HCT116 (cell line): ENCODE data around the gene THSD4. TPM values are rescaled to one million over a fixed set of nuclear protein-coding genes. Genes with fewer than 3 reads are reported as not detected.

Source experiments
- ATAC-seq: fragments of 200-7000 bp; cut with Tn5 transposase; 2 replicates; pipeline ENCODE4 v1.9.1; 2020; ENCODE audit warnings: mild to moderate bottlenecking, moderate library complexity
- BruUV-seq: library from RNA; stranded (reverse); fragments of 400-500 nt; replicated peaks from 2 replicates; lab custom pipeline; 2021; lab: Mats Ljungman, UMichigan
- CTCF ChIA-PET: fragments of 300-600 bp; sonication (Branson Sonifier 250); formaldehyde crosslinking; loops from one replicate; lab custom pipeline; 2021; ENCODE audit warnings: antibody characterized with exemption; lab: Charles Lee
- POLR2A ChIA-PET: fragments of 300-600, 350-600 bp; sonication (Branson Sonifier 250); formaldehyde crosslinking; loops from one replicate; lab custom pipeline; 2021; ENCODE audit warnings: antibody characterized with exemption; lab: Charles Lee
- RAD21 ChIA-PET, 2 experiments: fragments of 300-600 bp; sonication (Branson Sonifier 250); formaldehyde crosslinking; loops; one replicate each; lab custom pipeline; 2023; ENCODE audit warnings: low total read pairs in 2 of 2; ENCODE audit not compliant: uncharacterized antibody in 2 of 2, unreplicated experiment in 2 of 2, low non-redundant PET in 1 of 2; lab: Charles Lee
- DNase-seq: peaks from one replicate; pipeline ENCODE4 v3.0.0-alpha.2; 2010; ENCODE audit warnings: low read depth, low spot score
- H2AFZ ChIP-seq: fragments of 200-600 bp; shearing (Covaris generic), sonication (generic); 2 replicates; pipeline ENCODE4 v1.6.1; 2017; ENCODE audit warnings: low read depth, mixed run types, mixed read lengths, antibody characterized with exemption, low read length; ENCODE audit not compliant: poor library complexity, severe bottlenecking
- H3K27ac ChIP-seq: 2 replicates; pipeline ENCODE4 v1.5.1; 2012; ENCODE audit warnings: low read depth, low read length
- H3K27me3 ChIP-seq: fragments of 200-600 bp; sonication (generic); 2 replicates; pipeline ENCODE4 v1.6.1; 2016; ENCODE audit warnings: mixed run types, low read length, mixed read lengths; ENCODE audit not compliant: insufficient read depth
- H3K36me3 ChIP-seq, 2 experiments: fragments of 200-500 bp in 1 of 2; fragments of 200-600 bp in 1 of 2; sonication (Bioruptor generic) in 1 of 2; sonication (generic) in 1 of 2; 2 replicates each; pipeline versions ENCODE4 v1.5.1 to v1.6.1; 2014 to 2016; ENCODE audit warnings: low read length in 2 of 2, inconsistent platforms in 1 of 2, mixed read lengths in 1 of 2, mixed run types in 1 of 2; ENCODE audit not compliant: insufficient read depth in 2 of 2, control insufficient read depth in 1 of 2
- H3K4me1 ChIP-seq, 2 experiments: fragments of 200-600 bp in 1 of 2; sonication (generic) in 1 of 2; 2 replicates each; pipeline versions ENCODE4 v1.5.1 to v1.6.1; 2012 to 2017; ENCODE audit warnings: low read length in 2 of 2, inconsistent platforms in 1 of 2, mild to moderate bottlenecking in 1 of 2, mixed read lengths in 1 of 2, mixed run types in 1 of 2, moderate library complexity in 1 of 2; ENCODE audit not compliant: insufficient read depth in 2 of 2, control insufficient read depth in 1 of 2
- H3K4me2 ChIP-seq: fragments of 200-600 bp; sonication (generic); 2 replicates; pipeline ENCODE4 v1.6.1; 2017; ENCODE audit warnings: mixed run types, low read length, mixed read lengths
- H3K4me3 ChIP-seq, 2 experiments: fragments of 200-600 bp in 1 of 2; sonication (generic) in 1 of 2; replicated peaks in 1 of 2; 2 replicates each; pipeline ENCODE4 v1.5.1; 2011 to 2016; ENCODE audit warnings: low read length in 2 of 2, control low read depth in 1 of 2, low read depth in 1 of 2, mild to moderate bottlenecking in 1 of 2, mixed read lengths in 1 of 2, mixed run types in 1 of 2
- H3K79me2 ChIP-seq: fragments of 200-600 bp; sonication (generic); 2 replicates; pipeline ENCODE4 v1.6.1; 2017; ENCODE audit warnings: mild to moderate bottlenecking, mixed run types, low read length, moderate library complexity, mixed read lengths; ENCODE audit not compliant: insufficient read depth
- H3K9ac ChIP-seq: fragments of 200-600 bp; sonication (generic); 2 replicates; pipeline ENCODE4 v1.6.1; 2016; ENCODE audit warnings: low read length, mixed read lengths
- H3K9me2 ChIP-seq: fragments of 200-600 bp; sonication (generic), shearing (Covaris generic); 2 replicates; pipeline ENCODE4 v1.6.1; 2017; ENCODE audit warnings: mixed run types, mild to moderate bottlenecking, moderate library complexity; ENCODE audit not compliant: insufficient read depth
- H3K9me3 ChIP-seq, 2 experiments: fragments of 200-500 bp in 1 of 2; fragments of 200-600 bp in 1 of 2; sonication (Bioruptor generic) in 1 of 2; sonication (generic) in 1 of 2; 2 replicates each; pipeline ENCODE4 v1.6.1; 2014 to 2017; ENCODE audit warnings: low read length in 2 of 2, mixed read lengths in 2 of 2, inconsistent platforms in 1 of 2, low read depth in 1 of 2, mild to moderate bottlenecking in 1 of 2, mixed run types in 1 of 2, moderate library complexity in 1 of 2; ENCODE audit not compliant: control insufficient read depth in 1 of 2, insufficient read depth in 1 of 2
- H4K20me1 ChIP-seq: fragments of 200-600 bp; sonication (generic), shearing (Covaris generic); 2 replicates; pipeline ENCODE4 v1.6.1; 2017; ENCODE audit warnings: mixed run types, mild to moderate bottlenecking, moderate library complexity; ENCODE audit not compliant: insufficient read depth
- CBX3 ChIP-seq: IDR thresholded peaks from 2 replicates; pipeline ENCODE4 v1.6.1; 2012; ENCODE audit warnings: low read depth
- CEBPB ChIP-seq: IDR thresholded peaks from 2 replicates; pipeline ENCODE4 v1.6.1; 2012; ENCODE audit warnings: low read depth
- EGR1 ChIP-seq: IDR thresholded peaks from 2 replicates; pipeline ENCODE4 v1.6.1; 2012; ENCODE audit warnings: low read depth
- FOSL1 ChIP-seq: IDR thresholded peaks from 2 replicates; pipeline ENCODE4 v1.6.1; 2012; ENCODE audit warnings: low read depth
- JUND ChIP-seq: IDR thresholded peaks from 2 replicates; pipeline ENCODE4 v1.6.1; 2012
- POLR2A ChIP-seq: IDR thresholded peaks from 2 replicates; pipeline ENCODE4 v1.7.0; 2011; ENCODE audit warnings: borderline replicate concordance; ENCODE audit not compliant: insufficient read depth, insufficient read length; ENCODE audit errors: extremely low read depth
- POLR2AphosphoS5 ChIP-seq: IDR thresholded peaks from 2 replicates; pipeline ENCODE4 v1.6.1; 2011; ENCODE audit warnings: mild to moderate bottlenecking, low read depth, low read length, moderate library complexity
- RAD21 ChIP-seq: IDR thresholded peaks from 2 replicates; pipeline ENCODE4 v1.6.1; 2012; ENCODE audit warnings: low read depth, mild to moderate bottlenecking
- SIN3A ChIP-seq: IDR thresholded peaks from 2 replicates; pipeline ENCODE4 v1.6.1; 2012; ENCODE audit warnings: low read depth
- SP1 ChIP-seq: IDR thresholded peaks from 2 replicates; pipeline ENCODE4 v1.6.1; 2012; ENCODE audit warnings: low read depth
- SRF ChIP-seq: IDR thresholded peaks from 2 replicates; pipeline ENCODE4 v1.6.1; 2012; ENCODE audit warnings: low read depth
- TCF7L2 ChIP-seq: IDR thresholded peaks from 2 replicates; pipeline ENCODE4 v1.7.0; 2011; ENCODE audit warnings: borderline replicate concordance, inconsistent platforms; ENCODE audit not compliant: insufficient read depth, insufficient read length; ENCODE audit errors: extremely low read depth
- YY1 ChIP-seq: IDR thresholded peaks from 2 replicates; pipeline ENCODE4 v1.6.1; 2011; ENCODE audit warnings: low read length, low read depth, moderate library complexity, mild to moderate bottlenecking; ENCODE audit not compliant: insufficient replicate concordance; ENCODE audit errors: extremely low read depth
- ZBTB33 ChIP-seq: IDR thresholded peaks from 2 replicates; pipeline ENCODE4 v1.6.1; 2011; ENCODE audit warnings: mild to moderate bottlenecking, low read length, moderate library complexity; ENCODE audit not compliant: insufficient replicate concordance; ENCODE audit errors: extremely low read depth
- ZNF274 ChIP-seq: fragments of 200-500 bp; sonication (Bioruptor generic); IDR thresholded peaks from 2 replicates; pipeline ENCODE4 v1.6.1; 2014; ENCODE audit warnings: mild to moderate bottlenecking, low read depth, low read length, inconsistent platforms
- intact Hi-C: fragments of 100-400 bp; cut with micrococcal nuclease; formaldehyde crosslinking; loops from 2 replicates; pipeline ENCODE4 v1.10.0; 2022
- total RNA-seq: library from RNA; stranded (reverse); gene quantifications from one replicate; pipeline ENCODE4 v1.2.1, GENCODE V29; 2021; ENCODE audit not compliant: unreplicated experiment
- TF ChIP-seq, protein P1 (sequence below): IDR thresholded peaks from 2 replicates; pipeline ENCODE4 v1.6.1; 2012
- TF ChIP-seq, protein P2 (sequence below): IDR thresholded peaks from 2 replicates; pipeline ENCODE4 v1.6.1; 2012; ENCODE audit warnings: low read depth
- TF ChIP-seq, protein P3 (sequence below), 3 experiments: fragments of 200-600 bp in 1 of 3; sonication (generic) in 1 of 3; IDR thresholded peaks in 2 of 3; conservative IDR thresholded peaks in 1 of 3; 2 replicates each; pipeline ENCODE4 v1.5.1; 2012 to 2017; ENCODE audit warnings: low read depth in 2 of 3, low read length in 2 of 3, antibody characterized with exemption in 1 of 3, borderline replicate concordance in 1 of 3, control low read depth in 1 of 3, mild to moderate bottlenecking in 1 of 3, mixed read lengths in 1 of 3, mixed run types in 1 of 3, moderate library complexity in 1 of 3; ENCODE audit not compliant: insufficient read depth in 1 of 3

THSD4 gene
- total RNA-seq, 1 experiment from 2014 or later, result 30.5 TPM

DNA sequence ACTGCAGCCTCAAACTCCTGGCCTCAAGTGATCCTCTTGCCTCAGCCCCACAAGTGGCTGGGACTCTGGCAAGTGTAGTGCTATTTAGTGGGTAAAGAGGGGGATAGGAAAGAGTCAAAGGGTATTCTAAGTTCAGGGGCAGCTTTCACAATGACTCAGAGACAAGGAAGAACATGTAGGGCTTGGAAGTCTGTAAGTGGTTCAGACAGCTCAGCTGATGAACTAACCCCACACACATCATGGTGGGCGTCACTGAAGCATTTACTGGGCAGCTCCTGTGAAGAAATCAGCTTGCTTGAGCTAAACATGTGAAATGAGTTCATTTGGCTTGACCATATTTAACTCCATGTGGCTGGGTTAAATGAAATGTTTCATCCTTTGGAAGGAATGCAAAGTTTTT lies 34.6 kb upstream of the THSD4 start:
- ATAC-seq (no peak), DNase-seq (no peak)
- H3K4me3 ChIP-seq, result no peak overlapping the region
- BruUV-seq, result no TSS peak
- no peaks in the 10 kb centered on the region for H3K4me1 ChIP-seq
- H3K27me3 ChIP-seq, result no peaks in the 10 kb centered on the region
- no peaks in the 10 kb centered on the region for H3K9me2 ChIP-seq
- RAD21 ChIA-PET, result no interaction called here
- H3K79me2 ChIP-seq, result no peaks in the 10 kb centered on the region
- CTCF ChIA-PET, result no interaction called here
- no peak overlapping the region for H3K4me2 ChIP-seq
- no peak overlapping the region for H3K9ac ChIP-seq
- H2AFZ ChIP-seq, result no peak overlapping the region
- TF ChIP-seq SRF, result no peak
- no peak for TF ChIP-seq FOSL1
- no peak for TF ChIP-seq POLR2A
- TF ChIP-seq, protein P1, sequence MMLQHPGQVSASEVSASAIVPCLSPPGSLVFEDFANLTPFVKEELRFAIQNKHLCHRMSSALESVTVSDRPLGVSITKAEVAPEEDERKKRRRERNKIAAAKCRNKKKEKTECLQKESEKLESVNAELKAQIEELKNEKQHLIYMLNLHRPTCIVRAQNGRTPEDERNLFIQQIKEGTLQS, result no peak
- no peak for TF ChIP-seq CEBPB
- TF ChIP-seq EGR1, result no peak
- TF ChIP-seq, protein P2, sequence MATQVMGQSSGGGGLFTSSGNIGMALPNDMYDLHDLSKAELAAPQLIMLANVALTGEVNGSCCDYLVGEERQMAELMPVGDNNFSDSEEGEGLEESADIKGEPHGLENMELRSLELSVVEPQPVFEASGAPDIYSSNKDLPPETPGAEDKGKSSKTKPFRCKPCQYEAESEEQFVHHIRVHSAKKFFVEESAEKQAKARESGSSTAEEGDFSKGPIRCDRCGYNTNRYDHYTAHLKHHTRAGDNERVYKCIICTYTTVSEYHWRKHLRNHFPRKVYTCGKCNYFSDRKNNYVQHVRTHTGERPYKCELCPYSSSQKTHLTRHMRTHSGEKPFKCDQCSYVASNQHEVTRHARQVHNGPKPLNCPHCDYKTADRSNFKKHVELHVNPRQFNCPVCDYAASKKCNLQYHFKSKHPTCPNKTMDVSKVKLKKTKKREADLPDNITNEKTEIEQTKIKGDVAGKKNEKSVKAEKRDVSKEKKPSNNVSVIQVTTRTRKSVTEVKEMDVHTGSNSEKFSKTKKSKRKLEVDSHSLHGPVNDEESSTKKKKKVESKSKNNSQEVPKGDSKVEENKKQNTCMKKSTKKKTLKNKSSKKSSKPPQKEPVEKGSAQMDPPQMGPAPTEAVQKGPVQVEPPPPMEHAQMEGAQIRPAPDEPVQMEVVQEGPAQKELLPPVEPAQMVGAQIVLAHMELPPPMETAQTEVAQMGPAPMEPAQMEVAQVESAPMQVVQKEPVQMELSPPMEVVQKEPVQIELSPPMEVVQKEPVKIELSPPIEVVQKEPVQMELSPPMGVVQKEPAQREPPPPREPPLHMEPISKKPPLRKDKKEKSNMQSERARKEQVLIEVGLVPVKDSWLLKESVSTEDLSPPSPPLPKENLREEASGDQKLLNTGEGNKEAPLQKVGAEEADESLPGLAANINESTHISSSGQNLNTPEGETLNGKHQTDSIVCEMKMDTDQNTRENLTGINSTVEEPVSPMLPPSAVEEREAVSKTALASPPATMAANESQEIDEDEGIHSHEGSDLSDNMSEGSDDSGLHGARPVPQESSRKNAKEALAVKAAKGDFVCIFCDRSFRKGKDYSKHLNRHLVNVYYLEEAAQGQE, result no peak
- TF ChIP-seq ZNF274, result no peak
- TF ChIP-seq, protein P3, sequence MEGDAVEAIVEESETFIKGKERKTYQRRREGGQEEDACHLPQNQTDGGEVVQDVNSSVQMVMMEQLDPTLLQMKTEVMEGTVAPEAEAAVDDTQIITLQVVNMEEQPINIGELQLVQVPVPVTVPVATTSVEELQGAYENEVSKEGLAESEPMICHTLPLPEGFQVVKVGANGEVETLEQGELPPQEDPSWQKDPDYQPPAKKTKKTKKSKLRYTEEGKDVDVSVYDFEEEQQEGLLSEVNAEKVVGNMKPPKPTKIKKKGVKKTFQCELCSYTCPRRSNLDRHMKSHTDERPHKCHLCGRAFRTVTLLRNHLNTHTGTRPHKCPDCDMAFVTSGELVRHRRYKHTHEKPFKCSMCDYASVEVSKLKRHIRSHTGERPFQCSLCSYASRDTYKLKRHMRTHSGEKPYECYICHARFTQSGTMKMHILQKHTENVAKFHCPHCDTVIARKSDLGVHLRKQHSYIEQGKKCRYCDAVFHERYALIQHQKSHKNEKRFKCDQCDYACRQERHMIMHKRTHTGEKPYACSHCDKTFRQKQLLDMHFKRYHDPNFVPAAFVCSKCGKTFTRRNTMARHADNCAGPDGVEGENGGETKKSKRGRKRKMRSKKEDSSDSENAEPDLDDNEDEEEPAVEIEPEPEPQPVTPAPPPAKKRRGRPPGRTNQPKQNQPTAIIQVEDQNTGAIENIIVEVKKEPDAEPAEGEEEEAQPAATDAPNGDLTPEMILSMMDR (IDR thresholded peaks at IDR 0.05 in 2 of 3, conservative IDR thresholded peaks at IDR 0.05 in 1 of 3; ENCODE audit: borderline replicate concordance in 1 of 3, insufficient read depth in 1 of 3, low read depth in 2 of 3, low read length in 2 of 3), result no peak
- no peak for TF ChIP-seq CBX3
- TF ChIP-seq JUND, result no peak
- TF ChIP-seq POLR2AphosphoS5, result no peak
- TF ChIP-seq SIN3A, result no peak
- TF ChIP-seq SP1, result no peak
- no peak for TF ChIP-seq ZBTB33
- TF ChIP-seq YY1, result no peak
- TF ChIP-seq RAD21, result no peak
- TF ChIP-seq TCF7L2, result no peak
- POLR2A ChIA-PET, result no interaction called here
- H3K36me3 ChIP-seq, result no peaks in the 10 kb centered on the region
- intact Hi-C loops, result no loop called here
- no peaks in the 10 kb centered on the region for H3K9me3 ChIP-seq
- H4K20me1 ChIP-seq, result no peaks in the 10 kb centered on the region
- H3K27ac ChIP-seq, result no peak overlapping the region
